HG03064 (cell line): ENCODE results near the gene KCTD19.

ENCODE experiments used
- ATAC-seq: cut with Tn5 transposase; IDR thresholded peaks from one replicate; pipeline ENCODE4 v1.9.1; 2021; ENCODE audit warnings: low read depth; ENCODE audit not compliant: unreplicated experiment

The KCTD19 gene

DNA sequence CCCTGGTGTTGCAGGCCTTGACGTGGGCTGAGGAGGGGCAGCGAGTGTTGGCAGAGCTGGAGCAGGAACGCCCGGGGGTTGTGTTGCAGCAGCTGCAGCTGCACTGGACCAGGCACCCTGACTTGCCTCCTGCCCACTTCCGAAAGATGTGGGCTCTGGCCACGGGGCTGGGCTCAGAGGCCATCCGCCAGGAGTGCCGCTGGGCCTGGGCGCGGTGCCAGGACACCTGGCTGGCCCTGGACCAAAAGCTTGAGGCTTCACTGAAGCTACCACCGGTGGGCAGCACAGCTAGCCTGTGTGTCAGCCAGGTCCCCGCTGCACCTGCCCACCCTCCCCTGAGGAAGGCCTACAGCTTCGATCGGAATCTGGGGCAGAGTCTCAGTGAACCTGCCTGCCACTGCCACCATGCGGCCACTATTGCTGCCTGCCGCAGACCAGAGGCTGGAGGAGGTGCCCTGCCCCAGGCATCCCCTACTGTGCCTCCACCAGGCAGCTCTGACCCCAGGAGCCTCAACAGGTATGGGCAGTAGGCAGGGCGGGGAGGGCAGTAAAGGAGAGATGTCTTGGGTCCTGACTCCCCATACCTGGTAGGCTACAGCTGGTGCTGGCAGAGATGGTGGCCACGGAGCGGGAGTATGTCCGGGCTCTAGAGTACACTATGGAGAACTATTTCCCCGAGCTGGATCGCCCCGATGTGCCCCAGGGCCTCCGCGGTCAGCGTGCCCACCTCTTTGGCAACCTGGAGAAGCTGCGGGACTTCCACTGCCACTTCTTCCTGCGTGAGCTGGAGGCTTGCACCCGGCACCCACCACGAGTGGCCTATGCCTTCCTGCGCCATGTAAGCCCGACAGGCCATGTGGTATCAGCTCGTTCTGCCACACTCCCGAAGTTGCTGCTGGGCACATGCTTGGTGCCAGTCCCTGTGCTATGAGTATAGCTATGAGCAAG, 41.6 kb downstream of the KCTD19 start:
- no peak for ATAC-seq

DNA sequence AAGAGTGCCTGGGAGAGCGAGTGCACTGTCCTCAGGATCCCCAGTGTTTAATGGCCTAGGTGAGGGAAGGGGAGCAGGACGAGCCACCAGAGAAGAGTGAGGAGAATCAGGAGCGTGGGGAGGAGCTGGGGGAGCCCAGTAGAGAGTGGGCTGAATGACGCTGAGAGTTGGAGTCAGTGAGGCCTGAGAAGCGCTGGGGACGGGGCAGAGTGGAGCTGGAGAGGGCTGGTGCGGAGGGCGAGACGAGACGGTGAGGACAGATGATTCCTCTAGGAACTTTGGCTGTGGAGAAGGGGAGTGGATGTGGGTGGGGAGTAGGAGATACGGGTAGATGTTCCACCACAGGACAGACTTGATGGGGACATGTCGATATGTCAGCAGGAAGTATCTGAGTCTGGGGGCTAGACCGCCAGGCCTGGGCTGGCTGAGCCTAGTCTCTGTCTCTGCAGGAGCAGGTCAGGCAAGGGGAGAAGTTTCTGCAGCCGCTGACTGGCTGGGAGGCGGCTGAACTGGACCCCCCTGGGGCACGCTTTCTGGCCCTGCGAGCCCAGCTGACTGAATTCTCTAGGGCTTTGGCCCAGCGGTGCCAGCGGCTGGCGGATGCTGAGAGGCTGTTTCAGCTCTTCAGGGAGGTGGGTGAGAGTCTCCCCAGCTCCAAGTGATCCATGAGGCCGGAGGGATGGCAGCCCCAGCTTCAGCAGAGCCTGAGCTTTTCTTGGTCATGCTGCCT, 42.5 kb downstream of the KCTD19 start:
- no peak for ATAC-seq

DNA sequence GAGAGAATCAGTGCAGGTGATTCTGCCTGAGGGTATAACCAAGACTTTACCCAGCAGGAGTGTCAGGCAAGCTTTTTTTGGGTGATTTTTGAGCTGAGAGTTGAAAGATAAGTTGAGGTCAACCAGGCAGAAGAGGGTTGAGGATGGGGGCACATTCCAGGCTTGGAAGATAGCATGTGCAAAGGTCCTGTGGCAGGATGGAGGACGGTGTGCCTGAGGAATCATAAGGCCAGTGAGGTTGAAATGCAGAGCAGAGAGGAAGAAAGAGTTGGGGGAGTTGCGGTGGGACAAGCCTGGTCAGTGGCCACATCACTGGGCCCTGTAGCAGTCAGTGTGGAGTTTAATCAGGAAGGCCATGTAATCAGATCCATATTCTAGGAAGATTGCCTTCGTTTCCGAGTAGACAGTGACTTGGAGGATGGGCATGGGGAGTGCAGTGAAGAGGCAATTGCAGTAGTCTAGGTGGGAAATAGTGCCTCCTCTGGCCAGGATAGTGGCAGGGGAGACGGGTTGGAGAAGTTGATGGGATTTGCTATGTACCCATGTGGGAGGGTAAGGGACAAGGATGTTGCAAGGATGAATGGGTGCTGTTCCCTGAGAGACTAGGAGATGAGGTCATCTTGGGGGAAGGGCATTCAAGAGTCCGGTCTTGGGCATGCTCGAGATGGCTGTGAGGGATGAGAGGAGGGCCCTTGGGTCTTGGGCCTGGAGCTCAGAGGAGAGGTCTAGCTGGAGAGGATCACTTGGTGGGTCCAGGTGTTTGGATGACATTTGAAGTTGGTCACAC, 43.3 kb downstream of the KCTD19 start:
- no peak for ATAC-seq

DNA sequence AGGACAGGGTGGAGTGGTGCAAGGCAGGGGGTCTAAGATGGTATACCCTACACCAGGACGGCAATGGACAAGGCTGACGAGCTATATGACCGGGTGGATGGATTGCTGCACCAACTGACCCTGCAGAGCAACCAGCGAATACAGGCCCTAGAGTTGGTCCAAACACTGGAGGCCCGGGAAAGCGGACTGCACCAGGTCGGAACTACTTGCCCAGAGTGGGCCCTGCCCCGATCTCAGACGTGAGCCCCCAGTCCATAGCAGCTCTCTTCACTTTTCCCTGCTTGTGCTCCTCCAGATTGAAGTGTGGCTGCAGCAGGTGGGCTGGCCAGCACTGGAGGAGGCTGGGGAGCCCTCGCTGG, 44.1 kb downstream of the KCTD19 start:
- no peak for ATAC-seq

DNA sequence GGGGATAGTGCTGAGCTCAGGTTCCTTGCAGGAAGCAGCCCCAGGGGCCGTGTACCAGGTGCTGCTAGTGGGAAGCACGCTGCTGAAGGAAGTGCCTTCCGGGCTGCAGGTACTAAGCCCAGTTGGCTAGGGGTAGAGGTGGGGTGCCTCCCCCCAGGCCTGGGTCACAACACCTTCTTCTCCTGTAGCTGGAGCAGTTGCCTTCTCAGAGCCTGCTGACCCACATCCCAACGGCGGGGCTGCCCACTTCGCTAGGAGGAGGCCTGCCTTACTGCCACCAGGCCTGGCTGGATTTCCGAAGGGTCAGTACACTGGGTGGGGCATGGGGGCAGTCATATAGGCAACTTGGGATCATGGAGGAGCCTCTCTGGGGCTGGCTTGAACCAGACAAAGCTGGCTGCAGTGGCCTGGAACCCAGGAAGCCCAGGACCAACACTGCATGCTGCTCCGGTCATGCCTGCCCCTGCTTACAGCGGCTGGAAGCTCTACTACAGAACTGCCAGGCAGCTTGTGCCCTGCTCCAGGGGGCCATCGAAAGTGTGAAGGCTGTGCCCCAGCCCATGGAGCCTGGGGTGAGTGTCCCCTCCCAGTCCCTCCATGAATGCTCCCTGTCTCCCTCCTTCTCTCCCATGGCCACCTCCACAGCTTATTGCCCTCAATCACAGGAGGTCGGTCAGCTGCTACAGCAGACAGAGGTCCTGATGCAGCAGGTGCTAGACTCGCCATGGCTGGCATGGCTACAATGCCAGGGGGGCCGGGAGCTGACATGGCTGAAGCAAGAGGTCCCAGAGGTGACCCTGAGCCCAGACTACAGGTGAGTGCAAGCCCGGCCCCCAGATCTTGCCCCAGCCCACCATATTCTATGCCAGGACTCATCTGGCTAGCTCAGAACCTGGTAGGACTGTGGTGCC, 44.8 kb downstream of the KCTD19 start:
- no peak for ATAC-seq

DNA sequence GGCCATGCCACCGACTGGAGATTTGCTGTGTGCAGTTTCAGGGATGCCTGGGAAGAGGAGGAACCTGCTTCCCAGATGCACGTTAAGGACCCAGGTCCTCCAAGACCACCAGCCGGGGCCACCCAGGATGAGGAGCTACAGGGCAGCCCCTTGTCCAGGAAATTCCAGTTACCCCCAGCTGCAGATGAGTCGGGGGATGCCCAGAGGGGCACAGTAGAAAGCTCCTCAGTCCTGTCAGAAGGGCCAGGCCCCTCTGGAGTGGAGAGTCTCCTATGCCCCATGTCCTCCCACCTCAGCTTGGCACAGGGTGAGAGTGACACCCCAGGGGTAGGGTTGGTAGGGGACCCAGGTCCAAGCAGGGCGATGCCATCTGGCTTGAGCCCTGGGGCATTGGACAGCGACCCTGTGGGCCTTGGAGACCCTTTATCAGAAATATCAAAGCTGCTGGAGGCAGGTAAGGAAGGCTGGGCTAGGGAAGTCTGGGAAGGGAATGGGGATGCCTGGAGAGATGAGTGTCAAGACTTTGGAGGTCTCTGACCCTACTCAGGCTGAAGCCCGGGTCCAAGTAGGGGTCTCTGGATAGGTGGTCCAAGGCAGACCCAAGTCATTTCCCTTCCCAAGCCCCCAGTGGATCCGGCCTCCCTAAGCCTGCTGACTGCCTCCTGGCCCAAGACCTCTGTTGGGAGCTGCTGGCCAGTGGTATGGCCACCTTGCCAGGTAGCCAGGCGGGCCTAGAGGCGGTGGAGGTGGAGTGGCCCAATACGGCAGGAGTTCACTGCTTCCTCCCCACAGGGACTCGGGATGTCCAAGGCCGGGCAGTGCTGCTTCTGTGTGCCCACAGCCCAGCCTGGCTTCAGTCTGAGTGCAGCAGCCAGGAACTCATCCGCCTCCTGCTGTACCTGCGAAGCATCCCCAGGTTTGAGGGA, 46.2 kb downstream of the KCTD19 start:
- no peak for ATAC-seq

DNA sequence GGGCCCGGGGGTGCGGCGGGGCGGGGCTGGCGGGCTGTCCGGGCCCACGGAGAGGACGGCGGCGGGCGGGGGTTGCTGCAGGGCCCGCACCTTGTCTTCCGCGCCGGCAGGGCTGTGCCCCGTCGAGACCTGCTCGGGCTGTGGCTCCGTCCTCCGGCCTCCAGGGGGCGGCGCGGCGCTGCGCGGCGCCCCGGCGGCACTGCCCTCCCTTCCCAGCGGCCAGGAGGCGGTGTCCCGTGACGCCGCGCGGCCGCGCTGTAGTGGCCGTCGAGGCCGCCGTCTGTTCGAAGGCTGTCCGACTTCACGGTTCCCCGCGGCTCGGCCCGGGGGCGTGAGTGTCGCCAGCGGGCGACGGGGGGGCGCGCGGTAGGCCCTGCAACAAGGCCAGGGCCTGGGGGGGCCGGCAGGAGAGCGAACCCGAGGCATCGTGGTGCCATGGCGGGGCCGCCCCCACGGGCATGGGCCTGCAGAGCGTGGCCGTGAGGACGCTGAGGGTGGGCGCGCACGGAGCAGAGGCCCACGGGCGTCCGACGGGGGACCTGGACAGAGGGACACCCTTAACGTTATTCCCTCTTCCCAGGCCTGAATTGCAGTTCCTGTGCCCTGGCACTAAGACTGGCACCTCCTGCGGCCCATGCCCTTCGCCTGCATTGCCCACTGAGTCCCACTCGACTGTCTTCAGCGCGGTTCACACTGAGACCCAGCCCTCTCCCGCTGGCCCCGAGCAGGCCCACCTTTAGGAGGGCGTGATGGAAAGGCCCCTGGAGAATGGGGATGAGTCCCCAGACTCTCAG, 47.0 kb downstream of the KCTD19 start, which contains the start of gene PLEKHG4:
Gene PLEKHG4, plus strand, starts transcription at position 237 of the 794 bp plus-strand sequence. Its CDS starts 513 bp downstream, at position 750.
- ATAC-seq = peak; percentile 79

DNA sequence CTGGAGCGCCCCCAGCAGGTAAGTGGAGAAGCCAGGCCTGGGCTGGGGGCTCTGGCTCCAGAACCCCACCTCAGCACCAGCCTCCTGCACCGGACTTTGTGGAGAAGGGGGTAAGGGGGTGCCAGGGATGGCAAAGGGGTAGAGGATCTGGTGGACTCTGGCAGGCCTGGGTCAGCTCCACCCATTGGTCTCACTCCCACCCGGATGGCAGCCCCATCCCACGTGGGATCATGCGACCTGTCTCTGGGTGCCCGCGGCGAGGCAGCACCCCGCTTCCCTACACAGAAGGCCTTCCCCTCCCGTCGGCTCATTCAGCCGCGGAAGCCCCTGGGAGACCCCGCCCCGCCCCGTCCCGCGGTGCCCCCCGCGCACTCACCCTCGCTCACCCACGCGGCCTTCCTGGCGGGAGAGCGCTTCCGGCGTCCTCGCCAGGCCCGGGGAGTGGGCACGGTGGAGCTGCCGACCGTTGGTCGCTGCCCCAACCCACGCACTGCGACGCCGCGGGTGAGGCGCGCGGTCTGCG, 47.7 kb downstream of the KCTD19 start:
- peak; percentile 42 for ATAC-seq

DNA sequence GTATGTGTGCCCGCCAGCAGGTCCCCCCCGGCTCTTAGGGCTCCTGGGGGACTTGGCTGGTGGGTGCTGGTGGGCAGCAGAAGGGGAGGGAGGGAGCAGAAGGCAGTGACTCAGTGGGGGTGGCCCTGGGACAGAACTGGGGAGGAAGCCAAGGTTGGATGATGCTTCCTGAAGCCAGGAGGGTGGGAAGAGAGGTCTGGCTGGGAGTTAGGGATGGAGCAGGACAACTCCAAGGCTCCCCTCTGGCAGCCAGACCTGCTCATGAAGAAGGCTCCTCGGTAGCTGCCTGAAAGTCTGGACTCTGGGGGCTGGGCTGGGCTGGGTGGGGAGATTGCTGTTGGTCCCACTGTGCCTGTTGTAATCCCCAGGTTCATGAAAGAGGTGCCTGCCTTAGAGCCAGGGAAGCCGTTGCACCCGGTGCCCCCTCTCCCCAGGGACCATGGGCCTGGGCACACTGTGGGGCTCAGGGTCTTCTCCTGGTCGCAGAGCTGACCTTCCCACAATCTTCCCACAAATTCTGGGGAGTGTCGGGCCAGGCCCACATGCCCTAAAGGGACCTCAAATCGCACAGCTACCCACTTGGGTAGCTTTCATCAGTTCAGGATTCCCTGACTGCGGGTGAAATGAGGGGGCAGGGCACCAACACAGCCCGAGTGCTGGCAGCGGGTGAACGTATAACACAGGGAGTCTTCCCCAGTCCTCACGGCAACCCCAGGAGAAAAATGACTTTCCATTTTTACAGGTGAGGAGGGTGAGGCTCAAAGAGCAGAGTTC, 48.4 kb downstream of the KCTD19 start:
- ATAC-seq = no peak

DNA sequence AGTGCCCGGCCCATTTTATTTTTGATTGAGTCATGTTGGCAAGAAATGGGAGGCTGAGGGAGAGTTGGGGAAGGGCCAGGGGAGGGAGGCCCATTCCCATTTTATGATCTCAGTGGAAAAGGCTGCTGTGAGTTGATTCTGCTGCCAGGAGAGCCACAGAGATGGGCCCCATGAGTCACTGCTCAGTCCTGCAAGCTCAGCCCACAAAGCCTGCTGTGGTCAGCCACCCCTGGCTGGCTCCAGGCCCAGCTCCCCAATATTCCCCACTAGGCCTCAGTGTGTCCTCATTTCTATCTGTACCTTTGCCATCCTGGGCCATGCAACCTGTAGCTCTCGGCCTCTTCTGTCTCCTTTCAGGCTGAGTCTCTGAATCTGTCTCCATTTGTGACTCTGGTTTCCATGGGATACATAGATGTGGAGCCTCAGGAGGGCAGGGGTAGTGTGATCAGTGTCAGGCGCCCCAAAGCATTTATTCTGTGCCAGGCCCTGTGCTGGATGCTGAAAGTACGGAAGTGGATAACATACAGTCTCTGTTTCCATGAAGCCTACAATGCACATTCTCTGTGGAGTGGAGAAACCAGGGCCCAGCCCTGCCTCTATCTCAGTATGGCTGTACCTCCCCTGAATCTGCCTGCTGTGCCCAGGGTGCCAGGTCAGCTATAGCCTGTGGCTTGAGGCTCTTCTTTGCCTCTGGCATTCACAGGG, 49.1 kb downstream of the KCTD19 start:
- no peak for ATAC-seq

DNA sequence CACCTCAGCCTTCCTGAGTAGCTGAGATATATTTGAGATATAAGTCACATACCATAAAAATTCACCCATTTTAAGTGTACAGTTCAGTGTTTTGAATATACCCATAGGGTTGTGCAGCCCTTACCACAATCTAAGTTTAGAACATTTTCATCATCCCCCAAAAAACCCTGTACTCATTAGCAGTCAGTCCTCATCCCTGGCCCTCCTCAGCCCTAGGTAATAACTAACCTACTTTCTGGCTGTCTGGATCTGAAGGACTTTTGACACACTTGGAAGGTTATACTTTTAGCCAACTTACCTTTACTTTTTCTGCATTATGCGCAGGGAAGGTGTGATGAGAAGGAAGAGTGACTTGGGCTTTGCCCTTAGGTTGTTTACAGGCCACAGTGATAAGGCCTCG, 51.2 kb downstream of the KCTD19 start:
- ATAC-seq = no peak

DNA sequence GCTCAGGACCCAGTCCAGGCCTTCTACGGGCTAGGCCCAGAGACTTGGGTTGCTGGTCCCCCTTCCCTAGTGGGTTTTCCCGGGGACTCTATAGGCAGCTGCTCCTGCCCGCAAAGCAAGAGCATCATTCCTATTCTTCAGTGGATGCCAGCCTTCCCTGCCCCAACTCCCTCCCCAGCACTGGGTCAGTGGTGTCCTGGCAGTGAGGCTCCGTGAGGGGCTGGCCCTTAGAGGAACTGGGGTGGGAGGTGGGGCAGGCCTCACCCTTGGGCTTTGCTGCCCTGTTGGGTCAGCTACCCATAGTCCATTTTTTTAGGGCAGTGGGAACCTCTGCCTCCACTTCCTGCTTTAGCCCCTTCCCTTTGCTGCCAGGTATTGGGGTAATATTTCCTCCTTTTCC, 55.1 kb downstream of the KCTD19 start:
- ATAC-seq = no peak

DNA sequence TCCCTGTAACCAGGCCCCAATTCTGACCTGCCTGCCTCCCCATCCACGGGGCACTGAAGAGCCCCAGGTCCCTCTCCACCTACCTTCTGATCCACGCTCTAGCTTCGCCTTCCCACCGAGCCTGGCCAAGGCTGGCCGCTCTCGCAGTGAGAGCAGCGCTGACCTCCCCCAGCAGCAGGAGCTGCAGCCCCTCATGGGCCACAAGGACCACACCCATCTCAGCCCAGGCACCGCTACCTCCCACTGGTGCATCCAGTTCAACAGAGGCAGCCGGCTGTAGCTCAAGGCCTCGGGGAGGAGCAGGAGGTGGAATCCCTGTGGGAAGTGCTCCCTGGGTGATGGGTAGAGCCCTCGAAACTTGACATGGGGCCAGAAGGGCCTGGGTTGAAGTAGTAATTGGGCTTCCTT, 55.6 kb downstream of the KCTD19 start:
- ATAC-seq = no peak

DNA sequence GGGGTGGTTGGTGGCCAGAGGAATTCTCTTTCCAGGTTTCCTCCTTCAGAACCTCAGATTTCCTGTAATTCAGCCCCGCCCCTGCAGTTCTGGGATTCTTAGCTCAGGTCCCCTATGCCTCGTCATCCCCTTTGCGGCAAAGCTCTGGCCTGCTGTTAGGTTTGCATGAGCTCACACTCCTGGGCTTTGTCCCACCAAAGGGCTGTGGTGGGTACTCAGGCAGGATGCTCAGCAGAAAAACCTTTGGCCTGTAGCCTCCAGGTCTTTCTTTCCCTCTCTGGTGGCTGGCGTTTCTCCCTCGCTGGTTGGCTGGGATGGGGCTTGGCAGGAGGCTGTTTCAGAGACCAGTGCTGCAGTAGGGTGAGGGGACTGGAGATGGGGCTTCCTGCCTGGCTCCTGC, 56.8 kb downstream of the KCTD19 start:
- no peak for ATAC-seq

DNA sequence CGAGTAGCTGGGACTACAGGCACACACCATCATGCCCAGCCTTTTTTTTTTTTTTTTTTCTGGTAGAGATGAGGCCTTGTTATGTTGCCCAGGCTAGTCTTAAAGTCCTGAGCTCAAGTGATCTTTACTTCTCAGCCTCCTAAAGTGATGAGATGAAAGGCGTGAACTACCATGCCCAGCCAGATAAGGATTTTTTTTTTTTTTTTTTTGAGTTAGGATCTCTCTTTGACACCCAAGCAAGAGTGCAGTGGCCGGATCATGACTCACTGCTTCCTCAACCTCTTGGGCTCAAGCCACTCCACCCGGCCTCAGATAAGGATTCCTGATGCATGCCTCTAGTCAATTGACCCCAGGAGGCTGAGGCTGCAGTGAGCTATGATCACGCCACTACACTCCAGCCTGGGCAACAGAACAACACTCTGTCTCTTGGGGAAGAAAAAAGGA, 58.4 kb downstream of the KCTD19 start:
- no peak for ATAC-seq

DNA sequence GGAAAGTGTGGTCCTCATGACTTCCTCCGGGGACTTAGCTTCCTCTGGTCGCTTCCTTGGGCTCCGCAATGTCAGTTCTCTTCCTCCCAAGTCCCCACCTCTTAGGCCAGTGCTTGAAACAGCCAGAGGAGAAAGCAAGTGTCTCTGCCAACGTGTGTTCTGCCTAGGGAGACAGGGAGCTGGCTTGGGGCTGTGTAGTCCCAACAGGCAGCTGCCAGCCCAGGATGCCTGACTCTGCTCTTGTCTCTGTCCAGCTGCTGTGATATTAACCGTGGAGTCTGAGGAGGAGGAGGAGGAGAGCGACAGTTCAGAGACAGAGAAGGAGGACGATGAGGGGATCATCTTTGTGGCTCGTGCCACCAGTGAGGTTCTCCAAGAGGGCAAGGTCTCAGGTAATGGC, 60.7 kb downstream of the KCTD19 start:
- no peak for ATAC-seq
